HG02973 (cell line): ENCODE results near the gene IRF4.
"Not testable (repeated sequence)": the region's sequence is repeated elsewhere in the genome, so short reads cannot be mapped to it uniquely, and the experiment has no call there.

Experiments
- ATAC-seq: cut with Tn5 transposase; IDR thresholded peaks from one replicate; pipeline ENCODE4 v1.9.1; 2021; ENCODE audit warnings: moderate library complexity; ENCODE audit not compliant: unreplicated experiment

IRF4 gene

DNA sequence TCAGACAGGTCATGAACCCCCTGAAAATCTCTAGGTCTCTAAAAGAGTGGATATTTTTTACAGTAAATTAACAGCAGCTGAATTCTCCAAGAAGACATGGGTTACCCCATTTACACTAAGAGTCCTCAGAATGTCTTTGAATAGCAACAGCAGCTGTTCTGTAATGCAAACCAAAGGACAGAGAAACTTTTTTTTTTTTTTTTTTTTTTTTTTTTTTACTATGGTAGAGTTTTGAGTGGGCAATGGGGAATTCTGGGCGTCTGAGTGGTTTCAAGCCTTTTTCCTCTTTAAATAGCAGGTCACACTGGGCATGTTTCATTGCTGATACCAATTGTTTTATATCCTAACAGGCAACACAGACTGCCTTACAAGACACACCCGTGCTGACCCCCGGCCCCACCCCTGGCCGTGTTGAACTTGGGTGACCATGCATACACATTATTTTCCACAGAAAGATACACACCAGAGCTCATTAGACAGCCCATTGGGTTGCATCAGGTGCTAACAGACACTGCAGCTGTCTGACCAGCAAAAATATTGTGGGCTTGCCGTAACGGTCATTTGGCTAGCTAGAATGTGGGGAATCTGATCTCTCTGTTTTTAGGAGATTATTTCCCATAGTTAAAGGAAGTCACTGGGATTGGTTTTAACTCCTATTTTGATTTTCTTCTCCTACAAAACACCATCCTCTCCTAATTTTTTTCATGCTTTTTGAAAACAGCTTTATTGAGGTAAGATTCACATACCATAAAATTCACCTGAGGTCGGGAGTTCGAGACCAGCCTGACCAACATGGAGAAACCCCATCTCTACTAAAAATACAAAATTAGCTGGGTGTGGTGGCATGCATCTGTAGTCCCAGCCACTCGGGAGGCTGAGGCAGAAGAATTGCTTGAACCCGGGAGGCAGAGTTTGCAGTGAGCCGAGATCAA, 26.7 kb upstream of the IRF4 start:
- no peak for ATAC-seq

DNA sequence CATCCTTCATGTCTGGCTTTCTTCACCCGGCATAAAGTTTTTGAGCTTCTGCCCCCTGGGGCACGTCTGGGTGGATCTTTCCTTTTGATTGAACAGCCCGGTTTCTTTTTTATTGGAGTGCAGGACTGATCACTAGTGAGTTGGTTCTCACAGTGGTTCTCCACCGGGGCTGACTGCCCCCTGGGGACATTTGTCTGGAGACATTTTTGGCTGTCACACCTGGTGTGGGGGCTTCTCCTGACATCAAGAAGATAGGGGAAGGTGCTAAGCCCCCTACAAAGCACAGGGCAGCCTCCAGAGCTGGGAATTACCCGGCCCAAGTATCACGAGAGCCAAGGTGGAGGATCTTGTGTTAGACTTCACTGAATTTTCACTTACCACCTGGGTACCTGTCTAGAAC, 25.7 kb upstream of the IRF4 start:
- ATAC-seq, result no peak

DNA sequence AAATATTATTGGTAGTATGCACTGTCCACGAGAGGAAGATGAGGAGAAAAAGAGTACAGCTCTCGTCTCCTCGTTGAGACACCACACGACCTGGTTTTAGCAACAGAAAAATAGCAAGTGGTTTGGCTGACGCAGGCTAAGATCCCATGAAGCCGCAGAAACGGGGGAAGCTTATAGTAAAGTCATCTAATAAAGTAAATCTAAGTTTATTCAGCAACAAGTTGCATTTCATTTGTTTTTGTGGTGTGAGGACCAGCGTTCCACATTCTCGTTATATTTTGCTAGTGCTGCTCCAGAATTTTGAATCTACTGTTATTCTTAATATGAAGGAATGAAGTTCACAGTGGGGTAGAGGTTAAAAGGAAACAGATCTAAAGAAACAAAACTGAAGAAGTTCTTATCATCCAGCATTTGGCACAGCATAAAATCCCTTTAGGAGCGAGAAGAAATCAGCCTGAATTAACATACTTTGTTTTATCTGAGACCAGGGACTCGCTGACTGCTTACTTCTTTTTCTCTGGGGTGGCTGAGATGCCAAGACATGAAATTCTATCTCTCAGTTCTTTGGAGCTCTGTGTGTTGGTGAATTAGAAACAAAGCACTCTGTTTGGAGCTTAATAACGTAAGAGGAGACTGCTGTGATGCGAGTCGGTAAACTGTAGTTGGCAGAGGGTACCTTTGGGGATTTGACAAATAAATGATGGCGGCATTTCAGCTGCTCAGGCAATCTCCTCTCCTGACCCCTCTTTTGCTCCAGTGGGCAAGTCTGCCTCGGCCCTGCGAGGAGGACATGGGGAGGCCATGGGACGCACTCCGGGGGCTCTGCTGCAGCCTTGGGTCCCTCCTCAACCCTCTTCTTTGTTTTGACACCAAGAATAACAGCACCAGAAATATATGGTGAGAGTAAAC, 24.9 kb upstream of the IRF4 start:
- no peak for ATAC-seq

DNA sequence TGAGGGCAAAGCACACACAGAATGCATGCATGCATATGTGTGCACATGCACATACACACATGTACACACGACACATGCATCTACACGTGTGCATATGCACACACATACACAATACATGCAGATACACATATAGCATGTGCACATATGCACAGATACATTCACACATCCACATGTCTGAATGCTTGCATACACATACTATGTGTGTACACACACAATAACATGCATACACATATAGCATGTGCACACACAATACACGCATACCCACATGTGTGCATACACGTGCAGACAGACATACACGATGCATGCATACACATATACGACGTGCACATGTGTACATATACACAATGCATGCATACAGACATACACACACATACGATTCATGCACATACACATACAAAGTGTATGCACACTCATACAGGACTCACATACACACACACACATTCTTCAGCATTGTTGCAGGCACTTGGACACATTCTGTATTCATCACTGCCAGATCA, 24.2 kb upstream of the IRF4 start:
- ATAC-seq, result no peak

DNA sequence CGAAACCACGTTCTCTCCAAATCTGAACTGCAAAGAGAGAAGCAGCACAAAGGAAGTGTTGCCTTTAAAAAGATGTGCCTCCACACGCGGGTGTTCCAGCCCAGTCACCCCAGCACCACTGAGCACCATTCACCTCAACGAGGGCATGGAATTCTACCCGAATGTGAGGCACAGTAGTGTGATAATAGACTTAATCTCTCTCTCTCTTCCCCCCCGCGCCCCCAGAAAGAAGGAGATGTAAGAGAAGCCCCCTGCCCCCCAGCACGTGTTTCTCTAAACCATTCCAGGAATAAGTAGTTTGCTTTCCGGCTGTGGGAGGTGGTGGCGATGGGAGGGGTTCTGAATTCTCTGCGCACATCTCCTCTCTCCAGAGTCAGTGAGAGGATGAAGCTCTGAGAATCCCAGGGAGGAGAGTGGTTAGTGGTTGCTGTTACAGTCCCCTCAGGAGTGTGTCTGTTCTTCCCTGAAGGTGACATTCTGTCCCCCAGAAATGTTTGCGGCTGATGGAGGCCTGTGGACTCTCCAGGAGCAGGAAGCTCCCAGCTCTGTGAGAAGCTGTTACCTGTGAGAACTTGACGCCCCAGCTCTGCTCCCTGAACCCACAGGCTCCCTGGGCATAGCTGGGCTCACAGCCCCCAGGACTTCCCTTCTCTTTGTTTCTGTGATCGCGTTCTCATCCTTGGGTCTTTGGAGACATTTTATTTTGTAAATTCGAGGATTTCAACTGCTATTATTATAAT, 23.5 kb upstream of the IRF4 start:
- no peak for ATAC-seq

DNA sequence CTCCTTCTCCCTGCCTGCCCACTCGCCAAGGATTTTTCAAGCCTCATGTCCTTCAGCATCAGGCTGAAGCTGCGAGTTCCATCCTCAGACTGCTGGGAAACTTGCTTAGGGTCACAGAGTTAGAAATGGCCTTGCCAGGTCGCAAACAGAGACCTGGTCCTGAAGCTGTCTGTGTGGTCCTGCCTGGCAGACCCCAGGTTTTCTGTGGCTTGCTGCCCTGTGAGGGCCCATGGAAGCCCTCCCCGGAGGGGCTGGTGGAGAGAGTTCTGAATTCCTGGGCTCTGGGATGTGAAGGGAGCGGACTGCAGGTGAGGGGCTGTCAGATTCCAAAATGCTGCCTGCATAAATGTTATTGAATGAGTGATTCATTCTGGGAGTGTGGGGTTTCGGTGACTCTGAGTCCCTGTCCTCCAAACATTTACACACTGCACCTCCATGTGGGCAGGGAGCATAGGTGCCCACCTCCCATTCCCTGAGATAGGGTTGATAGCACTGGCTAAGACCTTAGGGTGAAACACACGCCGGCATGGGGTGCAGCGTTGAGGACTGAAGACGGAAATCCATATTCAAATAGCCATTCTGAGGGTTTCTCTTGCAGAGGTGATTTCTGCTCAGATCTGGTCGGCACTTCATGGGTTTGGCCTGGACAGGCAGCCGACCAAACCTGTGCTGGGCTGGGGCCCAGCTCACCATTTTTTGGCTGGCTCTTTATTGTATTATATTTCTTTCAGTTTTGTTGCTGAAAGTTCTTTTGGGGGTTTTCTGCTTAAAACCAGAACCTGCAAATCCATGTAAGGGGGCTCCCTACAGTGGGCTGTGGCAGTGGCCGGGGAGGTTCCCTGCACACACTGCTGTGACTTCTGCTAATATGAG, 21.8 kb upstream of the IRF4 start:
- ATAC-seq, result no peak

DNA sequence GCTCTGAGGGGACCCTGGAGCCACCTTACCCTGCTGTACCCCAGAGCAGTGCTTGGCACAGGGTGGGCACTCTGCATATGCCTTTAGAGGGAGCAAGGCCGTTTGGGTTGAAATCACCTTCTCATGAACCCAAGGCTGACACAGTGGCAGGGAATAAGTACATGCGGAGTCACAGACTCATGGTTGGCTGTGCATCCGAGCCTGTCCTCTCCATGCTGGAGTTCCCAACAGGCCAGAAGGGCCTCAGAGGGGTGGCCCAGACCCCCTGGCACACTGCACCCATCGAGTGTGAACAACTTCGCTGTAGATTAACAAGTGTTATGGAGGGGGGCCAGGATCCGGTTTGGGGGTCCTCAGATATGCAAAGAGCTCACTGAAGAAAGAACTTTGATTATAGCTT, 21.0 kb upstream of the IRF4 start:
- no peak for ATAC-seq

DNA sequence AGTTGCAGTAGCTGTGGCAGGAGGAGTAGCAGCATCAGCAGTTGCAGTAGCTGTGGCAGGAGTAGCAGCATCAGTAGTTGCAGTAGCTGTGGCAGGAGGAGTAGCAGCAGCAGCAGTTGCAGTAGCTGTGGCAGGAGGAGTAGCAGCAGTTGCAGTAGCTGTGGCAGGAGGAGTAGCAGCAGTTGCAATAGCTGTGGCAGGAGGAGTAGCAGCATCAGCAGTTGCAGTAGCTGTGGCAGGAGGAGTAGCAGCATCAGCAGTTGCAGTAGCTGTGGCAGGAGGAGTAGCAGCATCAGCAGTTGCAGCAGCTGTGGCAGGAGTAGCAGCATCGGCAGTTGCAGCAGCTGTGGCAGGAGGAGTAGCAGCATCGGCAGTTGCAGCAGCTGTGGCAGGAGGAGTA, 19.7 kb upstream of the IRF4 start:
- not testable (repeated sequence) for ATAC-seq

DNA sequence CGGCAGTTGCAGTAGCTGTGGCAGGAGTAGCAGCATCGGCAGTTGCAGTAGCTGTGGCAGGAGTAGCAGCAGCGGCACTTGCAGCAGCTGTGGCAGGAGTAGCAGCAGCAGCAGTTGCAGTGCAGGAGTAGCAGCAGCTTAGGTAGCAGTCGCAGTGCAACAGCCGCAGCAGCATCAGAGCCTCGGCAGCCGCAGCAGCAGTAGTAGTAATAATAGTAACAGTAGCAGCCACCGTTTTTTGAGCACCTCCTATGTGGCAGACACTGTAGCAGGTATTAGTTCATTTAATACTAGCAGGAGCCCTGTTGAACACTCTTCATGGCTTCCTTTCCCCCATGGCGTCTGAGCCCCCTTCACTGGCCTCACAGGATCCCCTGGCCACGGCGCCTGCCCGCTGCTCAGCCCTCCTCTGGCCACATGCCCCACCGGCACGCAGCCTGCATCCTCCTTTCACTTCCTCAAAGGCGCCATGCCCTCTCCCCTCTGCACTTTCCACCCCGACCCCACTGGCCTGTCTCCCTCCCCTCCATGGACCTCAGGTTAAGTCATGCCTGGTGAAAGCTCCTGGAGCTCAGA, 19.1 kb upstream of the IRF4 start:
- no peak for ATAC-seq

DNA sequence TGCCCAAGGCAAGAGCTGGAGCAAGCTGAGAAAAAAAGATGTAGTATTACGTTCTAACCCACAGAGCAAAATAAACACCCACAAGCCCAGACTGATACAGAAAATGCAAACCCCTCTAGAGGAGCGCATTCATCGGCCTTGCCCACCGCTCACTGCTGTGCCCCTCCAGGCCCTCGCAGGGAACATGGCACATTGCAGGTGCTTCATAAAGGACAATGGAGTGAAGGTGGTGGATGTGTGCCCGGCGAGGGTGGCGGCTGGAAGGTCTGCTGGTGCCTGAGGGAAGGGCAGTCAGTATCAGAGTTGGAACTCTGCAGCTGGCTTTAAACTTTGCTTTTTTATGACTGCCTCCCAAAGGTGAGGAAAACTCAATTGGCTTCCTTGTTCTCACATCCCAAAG, 18.5 kb upstream of the IRF4 start:
- no peak for ATAC-seq

DNA sequence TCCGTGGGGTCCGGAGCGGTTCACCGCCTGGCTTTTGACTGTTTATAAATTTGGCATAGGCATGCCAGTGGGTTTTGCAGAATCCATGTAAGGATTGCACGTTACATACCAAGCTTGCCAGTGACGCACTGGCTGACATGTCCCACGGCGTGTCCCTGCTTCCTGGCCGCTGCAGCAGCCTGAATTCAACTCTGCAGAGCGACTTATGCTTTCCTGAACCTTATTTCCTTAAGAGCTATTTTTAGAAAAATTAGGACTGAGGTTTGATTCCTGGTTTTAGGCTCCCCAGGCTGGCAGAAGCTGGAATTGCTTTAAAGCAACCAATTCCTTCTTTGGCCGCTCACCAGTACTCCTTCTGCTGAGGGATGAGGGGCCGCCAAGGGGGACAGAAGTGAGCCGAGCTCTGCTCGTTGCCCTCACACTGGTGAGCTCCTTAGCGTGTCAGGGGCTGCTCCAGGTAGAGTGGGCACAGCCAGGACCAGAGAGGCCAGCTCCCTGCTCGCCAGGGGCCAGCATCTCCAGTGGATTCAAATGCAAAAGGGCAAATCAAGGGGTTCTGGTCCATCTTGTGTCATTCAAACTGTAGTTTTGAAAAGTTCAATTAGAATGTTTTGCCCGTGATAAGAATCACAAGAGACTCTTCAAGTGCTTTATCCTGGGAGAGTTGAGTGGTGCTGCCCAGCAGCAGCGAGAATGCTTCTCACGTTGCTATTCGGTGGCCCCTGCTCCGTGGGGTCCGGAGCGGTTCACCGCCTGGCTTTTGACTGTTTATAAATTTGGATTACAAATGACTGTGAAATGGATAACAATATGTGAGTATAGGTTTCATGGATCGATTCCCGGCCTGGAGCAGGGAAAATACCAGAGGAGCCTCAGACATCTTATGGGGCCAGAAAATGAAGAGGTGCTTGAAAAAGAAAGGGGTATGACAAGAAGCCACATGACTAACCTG, 17.5 kb upstream of the IRF4 start:
- ATAC-seq, result no peak

DNA sequence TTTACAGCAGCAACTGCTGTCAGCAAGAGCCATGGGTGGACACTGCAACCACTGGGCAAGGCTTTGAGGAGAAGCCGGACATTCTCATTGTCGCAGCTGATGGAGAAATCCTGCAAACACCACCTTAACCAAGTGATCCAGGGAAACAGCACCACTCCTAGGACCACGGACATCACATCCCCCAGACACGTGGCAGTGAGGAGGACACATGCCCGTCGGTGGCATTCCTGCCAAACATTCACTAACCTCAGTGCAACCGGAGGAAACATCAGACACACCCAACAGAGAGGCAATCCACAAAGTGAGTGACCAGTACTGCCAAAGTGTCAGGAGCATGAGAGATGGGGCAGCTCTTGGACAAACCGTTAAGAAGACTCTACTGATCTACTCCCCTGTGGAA, 16.6 kb upstream of the IRF4 start:
- no peak for ATAC-seq

DNA sequence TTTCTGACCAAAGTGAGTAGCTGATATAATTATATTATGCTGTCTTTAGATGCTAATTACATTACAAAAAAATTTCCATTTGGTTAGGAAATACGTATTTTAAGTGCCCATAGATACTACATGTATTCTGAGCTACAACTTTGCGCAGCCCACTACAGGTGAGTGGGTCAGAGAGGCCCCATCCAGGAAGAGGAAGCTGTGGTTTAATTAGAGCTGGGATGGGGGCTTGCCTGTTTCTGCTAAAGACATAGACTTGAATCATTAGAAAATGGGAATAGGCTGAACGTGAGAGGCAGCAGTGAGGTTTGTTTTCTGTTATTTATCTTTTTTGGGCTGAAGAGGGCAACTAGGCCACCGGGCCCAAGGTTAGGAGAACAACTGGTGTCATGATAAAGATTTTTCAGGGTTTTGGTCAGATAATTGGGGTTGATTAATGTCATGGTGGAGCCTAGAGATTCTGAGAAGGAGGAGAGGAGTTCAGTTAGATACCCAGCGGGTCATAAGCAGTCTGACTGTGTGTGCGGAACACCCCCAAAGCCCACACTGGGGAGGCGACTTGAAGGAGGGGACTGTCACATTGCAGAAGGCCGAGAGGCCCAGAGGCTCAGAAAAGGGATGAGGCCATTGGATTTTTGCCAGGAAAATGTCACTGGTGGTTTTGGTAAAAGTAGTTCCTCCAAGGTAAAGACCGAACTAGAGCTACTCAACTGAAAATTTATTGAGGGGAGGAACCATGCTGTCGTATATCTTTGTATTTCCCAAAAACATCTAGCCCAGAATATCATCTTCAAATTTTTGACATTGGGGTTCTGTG, 14.5 kb upstream of the IRF4 start:
- ATAC-seq, result no peak

DNA sequence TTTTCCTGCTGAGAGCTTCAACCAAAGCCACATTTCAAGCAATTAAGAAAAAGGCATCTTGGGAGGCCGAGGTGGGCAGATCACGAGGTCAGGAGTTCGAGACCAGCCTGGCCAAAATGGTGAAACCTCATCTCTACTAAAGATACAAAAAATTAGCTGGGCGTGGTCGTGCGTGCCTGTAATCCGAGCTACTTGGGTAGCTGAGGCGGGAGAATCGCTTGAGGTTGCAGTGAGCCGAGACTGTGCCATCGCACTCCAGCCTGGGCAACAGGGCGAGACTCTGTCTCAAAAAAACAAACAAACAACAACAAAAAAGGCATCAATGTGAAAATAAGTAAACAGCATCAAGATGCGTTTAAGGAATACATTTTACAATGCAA, 13.9 kb upstream of the IRF4 start:
- not testable (repeated sequence) for ATAC-seq

DNA sequence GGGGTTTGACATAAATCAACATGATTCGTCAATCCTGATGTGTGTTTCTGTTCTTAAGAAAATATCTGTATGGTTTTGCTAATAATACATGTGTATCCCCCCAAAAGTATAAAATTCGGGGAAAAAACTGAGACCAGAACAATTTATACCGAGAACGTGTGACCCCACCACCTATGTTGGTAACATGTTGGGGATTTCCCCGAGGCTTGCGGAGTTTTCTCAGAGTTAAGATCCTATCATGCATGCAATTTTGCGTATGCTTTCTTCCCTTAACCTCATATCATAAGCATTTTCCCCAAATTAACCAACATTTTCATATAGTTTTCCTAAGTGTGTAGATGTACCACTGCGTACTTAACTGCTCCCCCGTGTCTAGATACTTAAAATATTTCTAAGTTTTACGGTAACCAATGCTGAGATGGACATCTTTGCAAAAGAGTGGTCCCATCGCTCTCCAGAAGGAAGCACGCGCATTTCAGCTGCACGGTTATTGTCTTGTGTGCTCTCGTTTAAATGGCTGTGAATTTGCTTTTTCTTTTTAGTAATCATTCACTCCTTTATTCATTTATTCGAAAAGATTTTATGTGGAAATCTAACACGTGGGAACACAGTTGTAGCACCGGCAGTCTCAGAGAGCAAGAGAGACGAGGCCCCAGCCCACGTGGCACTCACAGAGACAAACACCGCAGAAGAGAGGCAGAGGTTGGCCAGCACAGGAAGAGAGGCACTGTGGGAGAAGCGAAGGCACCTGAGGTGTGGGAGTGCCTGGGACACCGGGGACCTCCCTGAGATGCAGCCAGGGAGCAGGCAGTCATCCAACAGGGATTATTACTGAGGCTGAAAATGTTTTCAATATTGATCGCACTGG, 13.2 kb upstream of the IRF4 start:
- ATAC-seq, result no peak

DNA sequence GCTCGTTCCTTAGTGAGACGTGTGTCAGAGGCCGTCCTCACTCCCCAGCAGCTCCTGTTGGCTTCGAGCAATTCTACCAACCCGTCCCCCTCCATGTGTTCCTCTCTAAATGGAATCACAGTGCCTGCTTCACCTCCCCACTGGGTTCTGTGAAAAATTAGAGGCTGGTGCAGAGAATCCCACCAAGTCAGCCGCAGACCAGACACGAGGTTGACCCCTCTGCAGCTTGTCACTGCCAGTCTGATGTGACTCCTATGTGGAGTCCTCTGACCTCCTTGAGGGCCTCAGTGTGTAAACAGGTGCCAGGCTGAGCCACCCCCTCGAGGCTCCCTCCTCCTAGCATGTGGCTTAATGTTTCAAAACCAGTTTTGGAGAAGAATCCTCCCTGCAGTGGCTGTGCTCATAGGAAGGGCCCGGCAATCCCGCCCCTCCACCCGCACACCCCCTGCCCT, 12.6 kb upstream of the IRF4 start:
- no peak for ATAC-seq
